Naive thymus-derived CD4-positive, alpha-beta T cell (primary cell): ENCODE results near the gene SRRM5. TPM values are rescaled to one million over a fixed set of nuclear protein-coding genes. Genes with fewer than 3 reads are reported as not detected.
"Not testable (repeated sequence)": the region's sequence is repeated elsewhere in the genome, so short reads cannot be mapped to it uniquely, and the experiment has no call there.

Source experiments
- ATAC-seq: fragments of 150-1000 bp; cut with Tn5 transposase; 2 replicates; pipeline ENCODE4 v1.10.0; 2021; ENCODE audit warnings: mild to moderate bottlenecking, moderate library complexity
- CTCF ChIA-PET: fragments of 350-600 bp; sonication (Branson Sonifier 250); formaldehyde crosslinking; loops from one replicate; lab custom pipeline; 2021; ENCODE audit warnings: antibody characterized with exemption; lab: Charles Lee
- POLR2A ChIA-PET: fragments of 350-600 bp; sonication (Branson Sonifier 250); formaldehyde crosslinking; loops from one replicate; lab custom pipeline; 2021; ENCODE audit warnings: antibody characterized with exemption, inconsistent platforms; lab: Charles Lee
- DNase-seq, 9 donors: peaks; one replicate each; pipeline versions ENCODE4 v3.0.0 to v3.0.0-alpha.2; 2020 to 2022; ENCODE audit warnings: mixed read lengths in 1 of 9
- H3K27ac ChIP-seq: one replicate; pipeline ENCODE4 v1.7.0; 2013; ENCODE audit warnings: mild to moderate bottlenecking, low read depth, low read length, moderate library complexity
- H3K27me3 ChIP-seq, 2 donors: one replicate each; pipeline ENCODE4 v1.7.0; 2013; ENCODE audit warnings: low read length in 2 of 2, mild to moderate bottlenecking in 2 of 2, moderate library complexity in 2 of 2; ENCODE audit not compliant: control insufficient read depth in 2 of 2, insufficient read depth in 2 of 2
- H3K36me3 ChIP-seq, 3 experiments: 1 replicate in 2 of 3; 2 replicates in 1 of 3; pipeline ENCODE4 v1.7.0; 2013; ENCODE audit warnings: low read length in 3 of 3, mild to moderate bottlenecking in 3 of 3, moderate library complexity in 1 of 3; ENCODE audit not compliant: insufficient read depth in 3 of 3, control insufficient read depth in 2 of 3
- H3K4me1 ChIP-seq, 2 donors: one replicate each; pipeline ENCODE4 v1.7.0; 2013; ENCODE audit warnings: low read length in 2 of 2, mild to moderate bottlenecking in 2 of 2, moderate library complexity in 1 of 2; ENCODE audit not compliant: control insufficient read depth in 2 of 2, insufficient read depth in 2 of 2
- H3K4me3 ChIP-seq: 2 replicates; pipeline ENCODE4 v1.7.0; 2013; ENCODE audit warnings: mild to moderate bottlenecking, low read length
- H3K9me3 ChIP-seq, 3 experiments: 1 replicate in 2 of 3; 2 replicates in 1 of 3; pipeline ENCODE4 v1.7.0; 2013; ENCODE audit warnings: low read length in 3 of 3; ENCODE audit not compliant: control insufficient read depth in 2 of 3
- H3K27ac Mint-ChIP-seq, 9 donors: one replicate each; pipeline ENCODE4 v1.8.0; 2020 to 2022; ENCODE audit warnings: mixed read lengths in 9 of 9, mild to moderate bottlenecking in 8 of 9, moderate library complexity in 5 of 9, inconsistent platforms in 2 of 9
- H3K27me3 Mint-ChIP-seq, 5 donors: one replicate each; pipeline ENCODE4 v1.8.0; 2021 to 2022; ENCODE audit warnings: mixed read lengths in 5 of 5, mild to moderate bottlenecking in 1 of 5
- H3K36me3 Mint-ChIP-seq, 5 donors: one replicate each; pipeline ENCODE4 v1.8.0; 2020 to 2022; ENCODE audit warnings: mixed read lengths in 5 of 5, mild to moderate bottlenecking in 3 of 5, inconsistent platforms in 1 of 5
- H3K4me1 Mint-ChIP-seq, 7 donors: one replicate each; pipeline ENCODE4 v1.8.0; 2020 to 2022; ENCODE audit warnings: mixed read lengths in 7 of 7, mild to moderate bottlenecking in 3 of 7, inconsistent platforms in 1 of 7
- H3K4me3 Mint-ChIP-seq, 10 donors: one replicate each; pipeline ENCODE4 v1.8.0; 2020 to 2022; ENCODE audit warnings: mild to moderate bottlenecking in 10 of 10, mixed read lengths in 10 of 10, moderate library complexity in 6 of 10, inconsistent platforms in 2 of 10
- H3K9me3 Mint-ChIP-seq, 11 donors: one replicate each; pipeline ENCODE4 v1.8.0; 2020 to 2022; ENCODE audit warnings: mixed read lengths in 11 of 11, mild to moderate bottlenecking in 4 of 11, inconsistent platforms in 1 of 11, moderate library complexity in 1 of 11
- intact Hi-C, 2 donors: fragments of 100-400 bp; cut with micrococcal nuclease; formaldehyde crosslinking; loops; one replicate each; pipeline ENCODE4 v1.15.1; 2023
- polyA plus RNA-seq, 2 donors: library from polyadenylated mRNA; unstranded; fragments of 300-500 nt; fragmentation: Illumina TruSeq; gene quantifications; one replicate each; pipeline ENCODE4 v1.2.3, GENCODE V29; 2021
- total RNA-seq, 6 experiments: library from RNA in 5 of 6; stranded (reverse) in 5 of 6; gene quantifications; 1 replicate in 5 of 6; 2 replicates in 1 of 6; pipeline ENCODE4 v1.2.3 and lab custom pipeline; 2021 to 2026

Gene SRRM5
- total and polyA plus RNA-seq, 7 experiments from 2014 or later = 0.56 to 1.7 (median 1.1) TPM

DNA sequence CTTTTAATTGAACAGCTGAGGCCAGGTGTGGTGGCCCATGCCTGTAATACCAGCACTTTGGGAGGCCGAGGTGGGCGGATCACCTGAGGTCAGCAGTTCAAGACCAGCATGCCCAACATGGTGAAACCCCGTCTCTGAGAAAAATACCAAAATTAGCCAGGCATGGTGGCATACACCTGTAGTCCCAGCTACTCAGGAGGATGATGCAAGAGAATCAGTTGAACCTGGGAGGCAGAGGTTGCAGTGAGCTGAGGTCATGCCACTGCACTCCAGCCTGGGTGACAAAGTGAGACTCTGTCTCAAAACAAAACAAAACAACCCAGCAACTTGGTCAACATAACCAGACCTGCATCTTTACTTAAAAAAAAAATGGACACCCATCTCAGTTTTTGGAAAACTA lies 24.9 kb upstream of the SRRM5 start:
- H3K9me3 Mint-ChIP-seq, H3K4me3 Mint-ChIP-seq, H3K27me3 ChIP-seq, H3K27ac ChIP-seq, DNase-seq, H3K9me3 ChIP-seq, H3K27me3 Mint-ChIP-seq, CTCF ChIA-PET, H3K4me3 ChIP-seq, intact Hi-C loops, H3K4me1 ChIP-seq, POLR2A ChIA-PET, H3K36me3 ChIP-seq, ATAC-seq, H3K27ac Mint-ChIP-seq: not testable (repeated sequence)
- H3K4me1 Mint-ChIP-seq = peaks cover 6 to 31% (median 16%) of the 10 kb centered on the region in 7 donors
- peaks cover 0 to 13% (median 8%) of the 10 kb centered on the region in 5 donors for H3K36me3 Mint-ChIP-seq

DNA sequence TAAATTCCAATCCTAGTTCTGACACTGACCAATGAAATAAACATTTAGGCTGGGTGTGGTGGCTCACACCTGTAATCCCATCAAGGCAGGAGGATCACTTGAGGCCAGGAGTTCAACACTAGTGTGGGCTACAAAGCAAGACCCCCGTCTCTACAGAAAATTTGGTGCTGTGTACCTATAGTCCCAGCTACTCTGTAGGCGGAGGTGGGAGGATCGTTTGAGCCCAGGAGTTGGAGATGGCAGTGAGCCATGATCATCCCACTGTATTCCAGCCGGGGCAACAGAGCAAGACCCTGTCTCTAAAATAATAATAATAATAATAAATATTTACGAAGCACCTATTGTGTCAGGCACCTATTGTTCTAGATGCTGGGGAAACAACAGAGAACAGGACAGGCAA lies 22.6 kb upstream of the SRRM5 start:
- peaks cover 0 to 16% (median 12%) of the 10 kb centered on the region in 5 donors for H3K36me3 Mint-ChIP-seq
- H3K27ac Mint-ChIP-seq = peak overlapping the region in 5 of 9 donors; percentile 23 to 88 (median 76)
- POLR2A ChIA-PET = interaction anchor here (1.1 to 1.3 kb wide), 2 partner anchors 9 to 150 kb away, joined by 3 read pairs; no protein-coding TSS in a partner anchor
- peaks cover 13 to 32% (median 25%) of the 10 kb centered on the region in 7 donors for H3K4me1 Mint-ChIP-seq
- no peak for DNase-seq
- H3K27ac ChIP-seq = no peak overlapping the region
- no peak for ATAC-seq
- peaks cover 0 to 21% (median 0%) of the 10 kb centered on the region in 3 experiments for H3K36me3 ChIP-seq
- H3K27me3 Mint-ChIP-seq = no peaks in the 10 kb centered on the region
- H3K4me3 Mint-ChIP-seq = peak overlapping the region in 1 of 10 donors; percentile 2
- H3K4me1 ChIP-seq = peaks cover 2 to 7% of the 10 kb centered on the region in 2 donors
- H3K9me3 Mint-ChIP-seq = no peaks in the 10 kb centered on the region
- H3K27me3 ChIP-seq = no peaks in the 10 kb centered on the region
- CTCF ChIA-PET = interaction anchor here (0.6 to 1.2 kb wide), 3 partner anchors 15 to 507 kb away, joined by 3 to 4 read pairs (median 3); partner anchors contain the start of gene PSG2
- H3K9me3 ChIP-seq = no peaks in the 10 kb centered on the region
- intact Hi-C loops = no loop called here
- no peak overlapping the region for H3K4me3 ChIP-seq

DNA sequence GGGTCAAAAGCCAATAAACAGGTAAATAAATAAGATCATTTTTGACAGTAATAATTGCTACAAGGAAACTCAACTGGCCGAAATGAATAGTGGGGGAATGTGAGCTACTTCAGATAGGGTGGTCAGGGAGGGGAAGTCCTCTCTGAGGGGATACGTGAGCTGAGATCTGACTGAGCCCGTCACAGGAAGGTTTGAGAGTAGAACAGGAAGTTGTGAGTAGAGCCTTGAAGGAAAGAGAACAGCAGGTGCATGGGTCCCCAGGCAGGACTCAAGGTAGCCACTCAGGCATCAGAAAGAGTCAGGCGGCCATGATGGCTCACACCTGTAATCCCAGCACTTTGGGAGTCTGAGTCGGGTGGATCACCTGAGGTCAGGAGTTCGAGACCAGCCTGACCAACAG lies 22.2 kb upstream of the SRRM5 start:
- Mint-ChIP-seq H3K36me3 (peaks cover 0 to 16% (median 12%) of the 10 kb centered on the region in 5 donors), H3K9me3 (no peaks in the 10 kb centered on the region), H3K4me3 (peak overlapping the region in 1 of 10 donors; percentile 2), H3K4me1 (peaks cover 13 to 28% (median 25%) of the 10 kb centered on the region in 7 donors), H3K27ac (peak overlapping the region in 7 of 9 donors; percentile 23 to 88 (median 76)), H3K27me3 (no peaks in the 10 kb centered on the region)
- intact Hi-C loops = no loop called here
- Histone ChIP-seq H3K36me3 (peaks cover 0 to 21% (median 0%) of the 10 kb centered on the region in 3 experiments), H3K4me1 (peaks cover 4 to 7% of the 10 kb centered on the region in 2 donors), H3K9me3 (no peaks in the 10 kb centered on the region), H3K27ac (no peak overlapping the region), H3K27me3 (no peaks in the 10 kb centered on the region), H3K4me3 (no peak overlapping the region)
- ATAC-seq = no peak
- no peak for DNase-seq
- ChIA-PET CTCF (no interaction called here), POLR2A (interaction anchor here (0.6 to 1.3 kb wide), 2 partner anchors 10 to 126 kb away, joined by 3 read pairs; no protein-coding TSS in a partner anchor)

DNA sequence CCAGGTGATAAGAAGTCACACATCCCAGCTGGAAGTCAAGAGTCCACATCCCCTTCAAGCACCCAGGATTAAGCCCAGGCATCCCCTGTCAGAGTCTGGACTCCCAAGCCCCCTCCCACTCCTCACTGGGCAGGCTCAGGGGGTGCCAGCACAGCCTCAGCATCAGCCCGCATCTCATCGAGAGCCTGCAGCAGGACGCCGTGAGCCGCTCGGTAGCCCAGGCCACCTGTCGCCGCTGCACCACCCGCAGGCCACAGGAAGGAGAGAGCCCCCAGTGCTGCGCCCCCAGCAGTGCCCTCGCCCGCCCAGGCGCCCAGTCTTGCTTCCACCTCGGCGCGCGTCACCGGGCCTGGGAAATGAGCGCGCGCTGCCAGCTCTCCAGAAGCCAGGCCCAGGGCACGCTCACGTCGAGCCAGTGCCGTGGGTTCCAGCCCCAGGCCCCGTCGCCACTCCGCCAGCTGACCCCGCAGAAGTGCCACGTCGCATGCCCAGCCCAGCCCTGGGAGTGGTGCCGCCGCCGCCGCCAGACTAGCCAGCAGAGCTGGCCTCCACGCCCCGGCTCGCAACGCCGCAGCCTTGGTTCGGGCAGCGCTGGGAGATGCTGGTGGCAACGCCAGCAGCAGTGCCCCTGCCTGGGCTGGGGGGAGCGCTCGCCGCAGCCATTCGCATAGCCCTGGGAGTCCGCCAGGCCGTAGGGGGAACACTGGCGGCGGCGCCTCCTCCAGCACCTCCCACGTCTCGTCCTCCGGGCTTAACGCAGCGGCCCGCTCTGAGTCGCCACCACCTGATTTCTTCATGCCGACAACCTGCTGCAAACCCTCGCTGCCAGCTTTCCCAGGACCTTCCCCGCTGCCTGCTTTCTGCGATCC lies 19.8 kb upstream of the SRRM5 start:
- Mint-ChIP-seq H3K27ac (no peak overlapping the region), H3K4me1 (peaks cover 22 to 44% (median 39%) of the 10 kb centered on the region in 7 donors), H3K27me3 (peaks cover 0 to 4% (median 0%) of the 10 kb centered on the region in 5 donors), H3K9me3 (peaks cover 0 to 5% (median 0%) of the 10 kb centered on the region in 11 donors), H3K36me3 (peaks cover 0 to 13% (median 6%) of the 10 kb centered on the region in 5 donors), H3K4me3 (no peak overlapping the region)
- H3K9me3 ChIP-seq = no peaks in the 10 kb centered on the region
- POLR2A ChIA-PET = no interaction called here
- H3K36me3 ChIP-seq = peaks cover 0 to 21% (median 0%) of the 10 kb centered on the region in 3 experiments
- no peak overlapping the region for H3K27ac ChIP-seq
- ATAC-seq = no peak
- CTCF ChIA-PET = interaction anchor here (0.7 kb wide), 1 partner anchor 208 kb away, joined by 3 read pairs; no protein-coding TSS in a partner anchor
- intact Hi-C loops = no loop called here
- H3K27me3 ChIP-seq = no peaks in the 10 kb centered on the region
- no peak for DNase-seq
- no peak overlapping the region for H3K4me3 ChIP-seq
- peaks cover 12 to 16% of the 10 kb centered on the region in 2 donors for H3K4me1 ChIP-seq

DNA sequence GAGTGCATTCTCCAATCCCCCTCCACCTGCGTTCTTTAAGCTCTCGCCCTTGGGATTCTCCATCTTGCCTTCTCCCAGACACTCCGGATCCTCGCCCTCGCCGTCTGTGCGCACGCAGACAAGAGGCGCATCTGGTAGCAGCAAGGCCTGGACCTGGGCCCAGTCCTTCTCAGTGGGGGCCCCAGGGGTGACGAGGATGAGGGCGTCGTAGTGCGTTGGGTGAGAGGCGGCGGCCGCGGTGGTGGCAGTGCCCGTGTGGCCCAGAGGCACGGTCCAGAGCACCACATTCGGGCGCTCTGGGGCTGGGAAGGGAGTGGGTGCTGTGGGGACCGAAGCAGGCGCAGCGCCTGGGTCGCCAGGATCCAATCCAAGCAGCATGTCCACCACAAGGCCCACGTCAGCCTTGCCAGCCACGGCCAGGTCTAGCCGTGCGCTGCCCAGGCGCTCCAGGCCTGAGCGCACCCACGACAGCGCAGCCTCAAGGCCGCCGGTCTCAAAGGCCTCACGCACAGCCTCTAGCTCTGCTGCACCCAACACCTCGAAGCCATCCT lies 19.0 kb upstream of the SRRM5 start:
- peak overlapping the region in 4 of 10 donors; percentile 16 to 97 (median 54) for H3K4me3 Mint-ChIP-seq
- ChIA-PET CTCF (interaction anchor here (5.5 kb wide), 1 partner anchor 38 kb away, joined by 122 read pairs; no protein-coding TSS in a partner anchor), POLR2A (interaction anchor here (0.6 to 2.6 kb wide), 2 partner anchors 37 to 336 kb away, joined by 3 to 22 read pairs; no protein-coding TSS in a partner anchor)
- Histone ChIP-seq H3K36me3 (peaks cover 0 to 21% (median 0%) of the 10 kb centered on the region in 3 experiments), H3K27ac (no peak overlapping the region), H3K27me3 (no peaks in the 10 kb centered on the region), H3K4me3 (no peak overlapping the region), H3K4me1 (peaks cover 19 to 24% of the 10 kb centered on the region in 2 donors), H3K9me3 (no peaks in the 10 kb centered on the region)
- H3K36me3 Mint-ChIP-seq = peaks cover 0 to 15% (median 6%) of the 10 kb centered on the region in 5 donors
- peaks cover 0 to 5% (median 0%) of the 10 kb centered on the region in 11 donors for H3K9me3 Mint-ChIP-seq
- intact Hi-C loops = no loop called here
- ATAC-seq (no peak), DNase-seq (no peak)
- peak overlapping the region in 4 of 9 donors; percentile 61 to 88 (median 77) for H3K27ac Mint-ChIP-seq
- H3K27me3 Mint-ChIP-seq = peaks cover 0 to 4% (median 0%) of the 10 kb centered on the region in 5 donors
- peaks cover 30 to 52% (median 47%) of the 10 kb centered on the region in 7 donors for H3K4me1 Mint-ChIP-seq
